ENCODE results near the gene EFHC2. TPM values are rescaled to one million over a fixed set of nuclear protein-coding genes. Genes with fewer than 3 reads are reported as not detected.

EFHC2 gene
- total RNA-seq, 1 experiment from 2014 or later, result not detected

- H3K4me2 ChIP-seq (ENCODE audit: low read length), result no peak overlapping the region
- POLR2A ChIA-PET, result no interaction called here
- H3K4me1 ChIP-seq (ENCODE audit: control insufficient read depth in 1 of 2, insufficient read depth in 2 of 2, low read length in 2 of 2), result no peaks in the 10 kb centered on the region
- intact Hi-C loops (cut with micrococcal nuclease), result no loop called here
- H3K27me3 ChIP-seq (ENCODE audit: insufficient read depth, low read length), result no peaks in the 10 kb centered on the region
- H3K9ac ChIP-seq (ENCODE audit: low read length), result no peak overlapping the region
- ATAC-seq, result no peak
- RAD21 ChIA-PET (ENCODE audit: low non-redundant PET in 1 of 2, low total read pairs in 2 of 2, uncharacterized antibody in 2 of 2, unreplicated experiment in 2 of 2), result no interaction called here
- no peak overlapping the region for H2AFZ ChIP-seq (ENCODE audit: low read depth, low read length, poor library complexity, severe bottlenecking)
- no TSS peak for BruUV-seq (replicated peaks)
- H3K36me3 ChIP-seq (ENCODE audit: control insufficient read depth in 1 of 2, insufficient read depth in 2 of 2, low read length in 2 of 2), result no peaks in the 10 kb centered on the region
- no peaks in the 10 kb centered on the region for H4K20me1 ChIP-seq (ENCODE audit: insufficient read depth)
- no peaks in the 10 kb centered on the region for H3K9me2 ChIP-seq (ENCODE audit: insufficient read depth)
- TF ChIP-seq ATF3 (IDR thresholded peaks at IDR 0.05), result no peak
- TF ChIP-seq RAD21 (IDR thresholded peaks at IDR 0.05; ENCODE audit: low read depth), result no peak
- no peak for TF ChIP-seq JUND (IDR thresholded peaks at IDR 0.05)
- no peak for TF ChIP-seq SRF (IDR thresholded peaks at IDR 0.05; ENCODE audit: low read depth)
- no peak overlapping the region for H3K4me3 ChIP-seq (replicated peaks in 1 of 2; ENCODE audit: low read depth in 1 of 2, low read length in 2 of 2)
- H3K79me2 ChIP-seq (ENCODE audit: insufficient read depth, low read length), result no peaks in the 10 kb centered on the region
- CTCF ChIA-PET, result no interaction called here
- no peak overlapping the region for H3K27ac ChIP-seq (ENCODE audit: low read depth, low read length)
- DNase-seq (ENCODE audit: low read depth, low spot score), result no peak
- no peaks in the 10 kb centered on the region for H3K9me3 ChIP-seq (ENCODE audit: control insufficient read depth in 1 of 2, insufficient read depth in 1 of 2, low read depth in 1 of 2, low read length in 2 of 2)
Measured at GRCh38 chrX:44130189-44130588, 213.3 kb downstream of the EFHC2 start.

GRCh38 chrX:44113337-44113736 lies 230.1 kb downstream of the EFHC2 start:
- Histone ChIP-seq H2AFZ (ENCODE audit: low read depth, low read length, poor library complexity, severe bottlenecking) (no peak overlapping the region), H3K9ac (ENCODE audit: low read length) (no peak overlapping the region), H3K27ac (ENCODE audit: low read depth, low read length) (no peak overlapping the region), H3K4me2 (ENCODE audit: low read length) (no peak overlapping the region), H3K9me2 (ENCODE audit: insufficient read depth) (no peaks in the 10 kb centered on the region), H3K27me3 (ENCODE audit: insufficient read depth, low read length) (no peaks in the 10 kb centered on the region), H3K9me3 (ENCODE audit: control insufficient read depth in 1 of 2, insufficient read depth in 1 of 2, low read depth in 1 of 2, low read length in 2 of 2) (no peaks in the 10 kb centered on the region), H3K36me3 (ENCODE audit: control insufficient read depth in 1 of 2, insufficient read depth in 2 of 2, low read length in 2 of 2) (no peaks in the 10 kb centered on the region), H4K20me1 (ENCODE audit: insufficient read depth) (no peaks in the 10 kb centered on the region), H3K79me2 (ENCODE audit: insufficient read depth, low read length) (no peaks in the 10 kb centered on the region), H3K4me1 (ENCODE audit: control insufficient read depth in 1 of 2, insufficient read depth in 2 of 2, low read length in 2 of 2) (no peaks in the 10 kb centered on the region), H3K4me3 (replicated peaks in 1 of 2; ENCODE audit: low read depth in 1 of 2, low read length in 2 of 2) (no peak overlapping the region)
- DNase-seq (ENCODE audit: low read depth, low spot score), result no peak
- intact Hi-C loops (cut with micrococcal nuclease), result no loop called here
- RAD21 ChIA-PET (ENCODE audit: low non-redundant PET in 1 of 2, low total read pairs in 2 of 2, uncharacterized antibody in 2 of 2, unreplicated experiment in 2 of 2), result no interaction called here
- no peak for ATAC-seq
- CTCF ChIA-PET, result no interaction called here
- no peak for TF ChIP-seq RAD21 (IDR thresholded peaks at IDR 0.05; ENCODE audit: low read depth)
- TF ChIP-seq CEBPB (IDR thresholded peaks at IDR 0.05; ENCODE audit: low read depth), result no peak
- no peak for TF ChIP-seq ZFX (IDR thresholded peaks at IDR 0.05)
- no peak for TF ChIP-seq ZNF274 (IDR thresholded peaks at IDR 0.05; ENCODE audit: low read depth, low read length)
- BruUV-seq (replicated peaks), result no TSS peak
- POLR2A ChIA-PET, result no interaction called here
